ENCODE measurements around the gene CBR4.

- TF ChIP-seq CTCF (IDR thresholded peaks at IDR 0.05) (no peak), POLR2A (IDR thresholded peaks at IDR 0.05) (no peak)
These were observed 37.9 kb upstream of the CBR4 start for GRCh38 chr4:169047956-169048355.

All from vagina (tissue), 2 donors.